Right kidney (tissue), 1 donor: ENCODE results near the gene HOXC10.

Experiments used
- DNase-seq: peaks from one replicate; pipeline ENCODE4 v3.0.0-alpha.2; 2016

Gene HOXC10

GRCh38 chr12:54027442-54027786 is 42.5 kb downstream of the HOXC10 start:
- no peak for DNase-seq

GRCh38 chr12:54028314-54029201 is 43.6 kb downstream of the HOXC10 start, which contains the start of gene HOXC6:
HOXC6 (plus strand) TSS chr12:54028440; CDS start chr12:54028522, 82 bp downstream.
- no peak for DNase-seq

GRCh38 chr12:54029529-54030441 is 44.8 kb downstream of the HOXC10 start:
- peak; percentile 82 for DNase-seq

GRCh38 chr12:54030442-54030801 is 45.5 kb downstream of the HOXC10 start:
- no peak for DNase-seq

GRCh38 chr12:54030889-54031471 is 46.0 kb downstream of the HOXC10 start:
- no peak for DNase-seq

- no peak for DNase-seq
Observed at GRCh38 chr12:54031480-54031879, 46.5 kb downstream of the HOXC10 start.

GRCh38 chr12:54032086-54032619 is 47.2 kb downstream of the HOXC10 start:
- DNase-seq, result no peak

GRCh38 chr12:54032627-54033100 is 47.7 kb downstream of the HOXC10 start, which contains the start of gene HOXC5:
HOXC5 (plus strand) TSS chr12:54033050; CDS start chr12:54033123, 73 bp downstream.
- no peak for DNase-seq

- DNase-seq, result peak; percentile 93
Observed at GRCh38 chr12:54033106-54033979, 48.4 kb downstream of the HOXC10 start.

- DNase-seq, result no peak
Observed at GRCh38 chr12:54033980-54034784, 49.2 kb downstream of the HOXC10 start.

GRCh38 chr12:54034785-54035310 is 49.9 kb downstream of the HOXC10 start:
- no peak for DNase-seq

GRCh38 chr12:54035568-54036264 is 50.8 kb downstream of the HOXC10 start:
- DNase-seq, result no peak

GRCh38 chr12:54036620-54037359 is 51.8 kb downstream of the HOXC10 start:
- DNase-seq, result no peak

GRCh38 chr12:54037360-54038283 is 52.7 kb downstream of the HOXC10 start:
- DNase-seq, result no peak

- no peak for DNase-seq
Observed at GRCh38 chr12:54038284-54038870, 53.4 kb downstream of the HOXC10 start.

- no peak for DNase-seq
Observed at GRCh38 chr12:54038871-54039414, 54.0 kb downstream of the HOXC10 start.
